Activated CD8-positive, alpha-beta memory T cell treated with anti-CD3 and anti-CD28 coated beads, Interleukin-2, amount 10 ng/mL, durations not matched to agents 7 days and 5 days (primary cell): ENCODE results near the gene OR51G2. TPM values are rescaled to one million over a fixed set of nuclear protein-coding genes. Genes with fewer than 3 reads are reported as not detected.
"Not testable (repeated sequence)": the region's sequence is repeated elsewhere in the genome, so short reads cannot be mapped to it uniquely, and the experiment has no call there.

Experiments used
- ATAC-seq: fragments of 150-1000 bp; cut with Tn5 transposase; one replicate; pipeline ENCODE4 v1.10.0; 2021; ENCODE audit warnings: moderate library complexity
- CTCF ChIA-PET: fragments of 350-600 bp; sonication (Branson Sonifier 250); formaldehyde crosslinking; loops from one replicate; lab custom pipeline; 2021; ENCODE audit warnings: antibody characterized with exemption; lab: Charles Lee
- DNase-seq: peaks from one replicate; pipeline ENCODE4 v3.0.0-alpha.2; 2020
- H3K27ac Mint-ChIP-seq: one replicate; pipeline ENCODE4 v1.8.0; 2021; ENCODE audit warnings: mild to moderate bottlenecking, mixed read lengths
- H3K27me3 Mint-ChIP-seq: one replicate; pipeline ENCODE4 v1.8.0; 2021; ENCODE audit warnings: mixed read lengths
- H3K36me3 Mint-ChIP-seq: one replicate; pipeline ENCODE4 v1.8.0; 2021; ENCODE audit warnings: mild to moderate bottlenecking, mixed read lengths
- H3K4me1 Mint-ChIP-seq: one replicate; pipeline ENCODE4 v1.8.0; 2021; ENCODE audit warnings: mixed read lengths
- H3K4me3 Mint-ChIP-seq: one replicate; pipeline ENCODE4 v1.8.0; 2021; ENCODE audit warnings: mild to moderate bottlenecking, moderate library complexity, mixed read lengths
- H3K9me3 Mint-ChIP-seq: one replicate; pipeline ENCODE4 v1.8.0; 2022; ENCODE audit warnings: low read depth, mixed read lengths
- total RNA-seq, 2 experiments: library from RNA; stranded (reverse); gene quantifications; one replicate each; pipeline ENCODE4 v1.2.3, GENCODE V29; 2021

Gene OR51G2
- total RNA-seq = not detected

GRCh38 chr11:4919250-4919649, at the start of gene OR51G2:
Gene OR51G2 (minus strand): TSS chr11:4919350. CDS start chr11:4915663, 3,687 bp downstream.
- Mint-ChIP-seq H3K27ac (no peak within 1 kb of the TSS), H3K36me3 (no peaks in the 10 kb centered on the region), H3K4me3 (no peak within 1 kb of the TSS), H3K9me3 (no peaks in the 10 kb centered on the region), H3K4me1 (no peaks in the 10 kb centered on the region), H3K27me3 (no peaks in the 10 kb centered on the region)
- CTCF ChIA-PET = no interaction called here
- DNase-seq (no peak), ATAC-seq (no peak)

GRCh38 chr11:4962816-4963215, 43.7 kb upstream of the OR51G2 start:
- CTCF ChIA-PET = no interaction called here

GRCh38 chr11:4960877-4961276, 41.7 kb upstream of the OR51G2 start:
- no peaks in the 10 kb centered on the region for H3K4me1 Mint-ChIP-seq
- no peaks in the 10 kb centered on the region for H3K27me3 Mint-ChIP-seq
- ATAC-seq (no peak), DNase-seq (no peak)
- no peak overlapping the region for H3K4me3 Mint-ChIP-seq
- H3K36me3 Mint-ChIP-seq = no peaks in the 10 kb centered on the region
- CTCF ChIA-PET = no interaction called here
- no peaks in the 10 kb centered on the region for H3K9me3 Mint-ChIP-seq
- no peak overlapping the region for H3K27ac Mint-ChIP-seq

More at GRCh38 chr11:4962816-4963215, 43.7 kb upstream of the OR51G2 start:
- Mint-ChIP-seq H3K4me3 (no peak overlapping the region), H3K27ac (no peak overlapping the region), H3K4me1 (no peaks in the 10 kb centered on the region), H3K27me3 (no peaks in the 10 kb centered on the region), H3K9me3 (no peaks in the 10 kb centered on the region), H3K36me3 (no peaks in the 10 kb centered on the region)
- no peak for DNase-seq
- no peak for ATAC-seq

GRCh38 chr11:4957396-4957795, 38.2 kb upstream of the OR51G2 start:
- no peaks in the 10 kb centered on the region for H3K4me1 Mint-ChIP-seq
- H3K27me3 Mint-ChIP-seq = no peaks in the 10 kb centered on the region
- no peak for DNase-seq
- H3K9me3 Mint-ChIP-seq = no peaks in the 10 kb centered on the region
- ATAC-seq = no peak
- H3K36me3 Mint-ChIP-seq = no peaks in the 10 kb centered on the region
- H3K27ac Mint-ChIP-seq = no peak overlapping the region
- H3K4me3 Mint-ChIP-seq = no peak overlapping the region
- CTCF ChIA-PET = no interaction called here

- ATAC-seq, H3K36me3 Mint-ChIP-seq, H3K27ac Mint-ChIP-seq, H3K27me3 Mint-ChIP-seq, H3K9me3 Mint-ChIP-seq, CTCF ChIA-PET, DNase-seq, H3K4me1 Mint-ChIP-seq, H3K4me3 Mint-ChIP-seq: not testable (repeated sequence)
Measured at GRCh38 chr11:4955613-4956012, 36.5 kb upstream of the OR51G2 start, which contains the start of gene OR51A2. Gene OR51A2 (minus strand): TSS chr11:4955713. CDS start chr11:4955713, 0 bp downstream.

- Mint-ChIP-seq H3K27ac (no peak within 1 kb of the TSS), H3K36me3 (no peaks in the 10 kb centered on the region), H3K27me3 (no peaks in the 10 kb centered on the region), H3K4me3 (no peak within 1 kb of the TSS), H3K4me1 (no peaks in the 10 kb centered on the region), H3K9me3 (no peaks in the 10 kb centered on the region)
- no peak for ATAC-seq
- CTCF ChIA-PET = no interaction called here
- DNase-seq = no peak
Measured at GRCh38 chr11:4947505-4947904, 28.4 kb upstream of the OR51G2 start, which contains the start of gene OR51A4. Gene OR51A4 (minus strand): TSS chr11:4947605. CDS start chr11:4947100, 505 bp downstream.

GRCh38 chr11:4936745-4937144, 17.6 kb upstream of the OR51G2 start:
- CTCF ChIA-PET = no interaction called here
- no peak overlapping the region for H3K27ac Mint-ChIP-seq
- no peak for DNase-seq
- no peaks in the 10 kb centered on the region for H3K27me3 Mint-ChIP-seq
- ATAC-seq = no peak
- H3K9me3 Mint-ChIP-seq = no peaks in the 10 kb centered on the region
- H3K36me3 Mint-ChIP-seq = no peaks in the 10 kb centered on the region
- no peak overlapping the region for H3K4me3 Mint-ChIP-seq
- H3K4me1 Mint-ChIP-seq = no peaks in the 10 kb centered on the region

- Mint-ChIP-seq H3K27me3 (no peaks in the 10 kb centered on the region), H3K4me1 (no peaks in the 10 kb centered on the region), H3K36me3 (no peaks in the 10 kb centered on the region), H3K27ac (no peak overlapping the region), H3K9me3 (no peaks in the 10 kb centered on the region), H3K4me3 (no peak overlapping the region)
- ATAC-seq (no peak), DNase-seq (no peak)
- CTCF ChIA-PET = no interaction called here
Measured at GRCh38 chr11:4932751-4933150, 13.6 kb upstream of the OR51G2 start.

- Mint-ChIP-seq H3K4me1 (no peaks in the 10 kb centered on the region), H3K27ac (no peak overlapping the region), H3K27me3 (no peaks in the 10 kb centered on the region), H3K4me3 (no peak overlapping the region), H3K9me3 (no peaks in the 10 kb centered on the region), H3K36me3 (no peaks in the 10 kb centered on the region)
- no peak for ATAC-seq
- CTCF ChIA-PET = no interaction called here
- no peak for DNase-seq
Measured at GRCh38 chr11:4926608-4927007, 7.5 kb upstream of the OR51G2 start.

GRCh38 chr11:4924239-4924638, 5.1 kb upstream of the OR51G2 start, which contains the start of gene OR51G1:
Gene OR51G1 (minus strand): TSS chr11:4924339. CDS start chr11:4924339, 0 bp downstream.
- no peak within 1 kb of the TSS for H3K27ac Mint-ChIP-seq
- no peak for ATAC-seq
- CTCF ChIA-PET = no interaction called here

GRCh38 chr11:4922304-4922703, 3.2 kb upstream of the OR51G2 start:
- Mint-ChIP-seq H3K36me3 (no peaks in the 10 kb centered on the region), H3K4me3 (no peak overlapping the region), H3K27ac (no peak overlapping the region), H3K4me1 (no peaks in the 10 kb centered on the region), H3K27me3 (no peaks in the 10 kb centered on the region), H3K9me3 (no peaks in the 10 kb centered on the region)
- ATAC-seq (no peak), DNase-seq (no peak)
- CTCF ChIA-PET = no interaction called here

More at GRCh38 chr11:4924239-4924638, 5.1 kb upstream of the OR51G2 start, which contains the start of gene OR51G1:
- H3K4me3 Mint-ChIP-seq = no peak within 1 kb of the TSS
- no peaks in the 10 kb centered on the region for H3K36me3 Mint-ChIP-seq
- no peaks in the 10 kb centered on the region for H3K4me1 Mint-ChIP-seq
- DNase-seq = no peak
- H3K27me3 Mint-ChIP-seq = no peaks in the 10 kb centered on the region
- no peaks in the 10 kb centered on the region for H3K9me3 Mint-ChIP-seq

GRCh38 chr11:4921796-4922195, 2.6 kb upstream of the OR51G2 start:
- ATAC-seq (no peak), DNase-seq (no peak)
- Mint-ChIP-seq H3K4me3 (no peak overlapping the region), H3K27me3 (no peaks in the 10 kb centered on the region), H3K4me1 (no peaks in the 10 kb centered on the region), H3K27ac (no peak overlapping the region), H3K36me3 (no peaks in the 10 kb centered on the region), H3K9me3 (no peaks in the 10 kb centered on the region)
- CTCF ChIA-PET = no interaction called here

- CTCF ChIA-PET = no interaction called here
- no peaks in the 10 kb centered on the region for H3K9me3 Mint-ChIP-seq
- H3K27me3 Mint-ChIP-seq = no peaks in the 10 kb centered on the region
- H3K36me3 Mint-ChIP-seq = no peaks in the 10 kb centered on the region
- H3K4me1 Mint-ChIP-seq = no peaks in the 10 kb centered on the region
- no peak for DNase-seq
- H3K27ac Mint-ChIP-seq = no peak overlapping the region
- no peak for ATAC-seq
- no peak overlapping the region for H3K4me3 Mint-ChIP-seq
Measured at GRCh38 chr11:4916581-4916980, 2.6 kb downstream of the OR51G2 start.

GRCh38 chr11:4903484-4903883, 15.7 kb downstream of the OR51G2 start, which contains the start of gene OR51A7:
Gene OR51A7 (plus strand): TSS chr11:4903783. CDS start chr11:4907370, 3,587 bp downstream.
- DNase-seq = no peak
- H3K4me1 Mint-ChIP-seq = no peaks in the 10 kb centered on the region
- H3K36me3 Mint-ChIP-seq = no peaks in the 10 kb centered on the region
- H3K9me3 Mint-ChIP-seq = no peaks in the 10 kb centered on the region
- no peak within 1 kb of the TSS for H3K4me3 Mint-ChIP-seq
- no peak for ATAC-seq
- H3K27me3 Mint-ChIP-seq = no peaks in the 10 kb centered on the region
- no peak within 1 kb of the TSS for H3K27ac Mint-ChIP-seq
- CTCF ChIA-PET = no interaction called here
